Vagina (tissue), 2 donors: ENCODE results near the gene NPTXR. TPM values are rescaled to one million over a fixed set of nuclear protein-coding genes. Genes with fewer than 3 reads are reported as not detected.

ENCODE experiments used
- DNase-seq, 2 donors: peaks; one replicate each; pipeline ENCODE4 v3.0.0-alpha.2; 2017; ENCODE audit errors: extremely low spot score in 2 of 2
- H3K27ac ChIP-seq: fragments of 200-600 bp; sonication (generic); one replicate; pipeline ENCODE4 v1.5.1; 2019
- H3K27me3 ChIP-seq: fragments of 200-600 bp; sonication (generic); one replicate; pipeline ENCODE4 v1.5.1; 2019
- H3K36me3 ChIP-seq, 2 donors: fragments of 200-600 bp; sonication (generic); one replicate each; pipeline ENCODE4 v1.5.1; 2017 to 2019
- H3K4me1 ChIP-seq: fragments of 200-600 bp; sonication (generic); one replicate; pipeline ENCODE4 v1.5.1; 2019
- H3K4me3 ChIP-seq, 2 donors: fragments of 200-600 bp; sonication (generic); 1 replicate in 1 of 2; 2 replicates in 1 of 2; pipeline ENCODE4 v1.5.1; 2016 to 2019
- H3K9me3 ChIP-seq: fragments of 200-600 bp; sonication (generic); one replicate; pipeline ENCODE4 v1.5.1; 2019
- CTCF ChIP-seq, 3 experiments: fragments of 450-650 bp in 2 of 3; fragments of 200-600 bp in 1 of 3; sonication (generic) in 1 of 3; IDR thresholded peaks; one replicate each; pipeline ENCODE4 v1.5.1; 2017 to 2019; ENCODE audit warnings: antibody characterized with exemption in 3 of 3, mild to moderate bottlenecking in 2 of 3, moderate library complexity in 2 of 3
- POLR2A ChIP-seq, 2 donors: fragments of 450-650 bp; IDR thresholded peaks; one replicate each; pipeline ENCODE4 v1.6.1; 2017; ENCODE audit warnings: antibody characterized with exemption in 2 of 2, mild to moderate bottlenecking in 2 of 2, moderate library complexity in 2 of 2
- POLR2AphosphoS5 ChIP-seq, 2 donors: sonication (generic); formaldehyde crosslinking; IDR thresholded peaks; one replicate each; pipeline ENCODE4 v1.9.0; 2017; ENCODE audit warnings: antibody characterized with exemption in 2 of 2, mild to moderate bottlenecking in 2 of 2, low read depth in 1 of 2; ENCODE audit not compliant: insufficient read depth in 1 of 2
- intact Hi-C: fragments of 100-400 bp; cut with DNase I; formaldehyde crosslinking; loops from one replicate; pipeline ENCODE4 v1.15.1; 2023
- total RNA-seq: library from RNA; depleted of rRNA; stranded (reverse); fragments of >200 nt; gene quantifications from one replicate; pipeline ENCODE4 v1.2.3, GENCODE V29; 2016

NPTXR gene
- total RNA-seq, 1 donor from 2014 or later, result 9.3 TPM

- Histone ChIP-seq H3K4me3 (no peak overlapping the region), H3K27ac (no peak overlapping the region), H3K36me3 (no peaks in the 10 kb centered on the region), H3K27me3 (no peaks in the 10 kb centered on the region), H3K4me1 (no peaks in the 10 kb centered on the region), H3K9me3 (no peaks in the 10 kb centered on the region)
- intact Hi-C loops, result no loop called here
- TF ChIP-seq CTCF (IDR thresholded peaks at IDR 0.05) (no peak), POLR2AphosphoS5 (IDR thresholded peaks at IDR 0.05; ENCODE audit: insufficient read depth in 1 of 2, low read depth in 1 of 2) (no peak), POLR2A (IDR thresholded peaks at IDR 0.05) (no peak)
- DNase-seq, result no peak
Measured at GRCh38 chr22:38824585-38824984, 19.2 kb downstream of the NPTXR start.

- Histone ChIP-seq H3K36me3 (no peaks in the 10 kb centered on the region), H3K27ac (no peak overlapping the region), H3K27me3 (no peaks in the 10 kb centered on the region), H3K4me1 (no peaks in the 10 kb centered on the region), H3K4me3 (no peak overlapping the region), H3K9me3 (no peaks in the 10 kb centered on the region)
- DNase-seq, result no peak
- TF ChIP-seq POLR2A (IDR thresholded peaks at IDR 0.05), result no peak
- TF ChIP-seq CTCF (IDR thresholded peaks at IDR 0.05), result no peak
- TF ChIP-seq POLR2AphosphoS5 (IDR thresholded peaks at IDR 0.05; ENCODE audit: insufficient read depth in 1 of 2, low read depth in 1 of 2), result no peak
- intact Hi-C loops, result no loop called here
Measured at GRCh38 chr22:38823637-38824036, 20.2 kb downstream of the NPTXR start.

GRCh38 chr22:38823076-38823475 lies 20.8 kb downstream of the NPTXR start:
- DNase-seq, result no peak
- Histone ChIP-seq H3K4me1 (no peaks in the 10 kb centered on the region), H3K9me3 (no peaks in the 10 kb centered on the region), H3K36me3 (no peaks in the 10 kb centered on the region), H3K4me3 (no peak overlapping the region), H3K27ac (no peak overlapping the region), H3K27me3 (no peaks in the 10 kb centered on the region)
- intact Hi-C loops, result no loop called here
- TF ChIP-seq CTCF (IDR thresholded peaks at IDR 0.05) (no peak), POLR2A (IDR thresholded peaks at IDR 0.05) (no peak), POLR2AphosphoS5 (IDR thresholded peaks at IDR 0.05; ENCODE audit: insufficient read depth in 1 of 2, low read depth in 1 of 2) (no peak)

- Histone ChIP-seq H3K36me3 (no peaks in the 10 kb centered on the region), H3K27ac (no peak overlapping the region), H3K27me3 (no peaks in the 10 kb centered on the region), H3K4me3 (no peak overlapping the region), H3K9me3 (no peaks in the 10 kb centered on the region), H3K4me1 (no peaks in the 10 kb centered on the region)
- no peak for DNase-seq
- TF ChIP-seq POLR2AphosphoS5 (IDR thresholded peaks at IDR 0.05; ENCODE audit: insufficient read depth in 1 of 2, low read depth in 1 of 2), result no peak
- intact Hi-C loops, result no loop called here
Measured at GRCh38 chr22:38820020-38820419, 23.8 kb downstream of the NPTXR start.

- no peak overlapping the region for H3K4me3 ChIP-seq
- H3K27ac ChIP-seq, result no peak overlapping the region
- DNase-seq, result no peak
- no peaks in the 10 kb centered on the region for H3K9me3 ChIP-seq
- intact Hi-C loops, result no loop called here
- TF ChIP-seq CTCF (IDR thresholded peaks at IDR 0.05), result no peak
- TF ChIP-seq POLR2A (IDR thresholded peaks at IDR 0.05), result no peak
- TF ChIP-seq POLR2AphosphoS5 (IDR thresholded peaks at IDR 0.05; ENCODE audit: insufficient read depth in 1 of 2, low read depth in 1 of 2), result no peak
- H3K4me1 ChIP-seq, result no peaks in the 10 kb centered on the region
- no peaks in the 10 kb centered on the region for H3K27me3 ChIP-seq
- no peaks in the 10 kb centered on the region for H3K36me3 ChIP-seq
Measured at GRCh38 chr22:38819387-38819940, 24.4 kb downstream of the NPTXR start.
